ENCODE results near the gene LMO2. TPM values are rescaled to one million over a fixed set of nuclear protein-coding genes. Genes with fewer than 3 reads are reported as not detected.

LMO2 gene
- total and polyA plus RNA-seq, 4 donors, result 1.5 to 81.9 (median 6.0) TPM

- TF ChIP-seq REST (IDR thresholded peaks at IDR 0.05), result no peak
Measured at GRCh38 chr11:33877038-33877437, 14.8 kb downstream of the LMO2 start (continued).

GRCh38 chr11:33875621-33876294 is 16.1 kb downstream of the LMO2 start:
- 92% methylated on average over 2 of the region's 2 CpGs for WGBS
- Histone ChIP-seq H3K4me3 (ENCODE audit: low read depth in 1 of 3, low read length in 3 of 3) (no peak overlapping the region), H3K9me3 (ENCODE audit: control insufficient read depth in 4 of 4, low read length in 3 of 4) (no peaks in the 10 kb centered on the region), H3K4me1 (ENCODE audit: control insufficient read depth in 4 of 4, insufficient read depth in 4 of 4, low read length in 3 of 4) (peaks cover 0 to under 1% (median 0%) of the 10 kb centered on the region in 4 donors), H3K9ac (ENCODE audit: low read depth in 1 of 2, low read length in 2 of 2) (no peak overlapping the region), H3K27me3 (ENCODE audit: control insufficient read depth in 4 of 4, insufficient read depth in 4 of 4, low read length in 3 of 4) (peaks cover 0 to 12% (median 1%) of the 10 kb centered on the region in 4 donors), H3K36me3 (ENCODE audit: control insufficient read depth in 4 of 4, insufficient read depth in 3 of 4, low read depth in 1 of 4, low read length in 3 of 4) (no peaks in the 10 kb centered on the region), H3K27ac (ENCODE audit: low read depth in 1 of 2, low read length in 2 of 2) (no peak overlapping the region)
- no peak for DNase-seq (ENCODE audit: low spot score)
- TF ChIP-seq SP1 (IDR thresholded peaks at IDR 0.05) (no peak), HNF4A (conservative IDR thresholded peaks at IDR 0.05) (no peak), RXRA (IDR thresholded peaks at IDR 0.05) (no peak), REST (IDR thresholded peaks at IDR 0.05) (no peak), YY1 (IDR thresholded peaks at IDR 0.05) (no peak), RAD21 (IDR thresholded peaks at IDR 0.05) (no peak), ZBTB33 (IDR thresholded peaks at IDR 0.05) (no peak), TAF1 (conservative IDR thresholded peaks at IDR 0.05) (no peak), HNF4G (IDR thresholded peaks at IDR 0.05) (no peak), NR2F2 (IDR thresholded peaks at IDR 0.05) (no peak), EGR1 (IDR thresholded peaks at IDR 0.05; ENCODE audit: low read depth in 2 of 2) (no peak), GABPA (IDR thresholded peaks at IDR 0.05 in 1 of 2, conservative IDR thresholded peaks at IDR 0.05 in 1 of 2) (no peak), FOXA1 (IDR thresholded peaks at IDR 0.05) (no peak)
- TF ChIP-seq, protein P1, sequence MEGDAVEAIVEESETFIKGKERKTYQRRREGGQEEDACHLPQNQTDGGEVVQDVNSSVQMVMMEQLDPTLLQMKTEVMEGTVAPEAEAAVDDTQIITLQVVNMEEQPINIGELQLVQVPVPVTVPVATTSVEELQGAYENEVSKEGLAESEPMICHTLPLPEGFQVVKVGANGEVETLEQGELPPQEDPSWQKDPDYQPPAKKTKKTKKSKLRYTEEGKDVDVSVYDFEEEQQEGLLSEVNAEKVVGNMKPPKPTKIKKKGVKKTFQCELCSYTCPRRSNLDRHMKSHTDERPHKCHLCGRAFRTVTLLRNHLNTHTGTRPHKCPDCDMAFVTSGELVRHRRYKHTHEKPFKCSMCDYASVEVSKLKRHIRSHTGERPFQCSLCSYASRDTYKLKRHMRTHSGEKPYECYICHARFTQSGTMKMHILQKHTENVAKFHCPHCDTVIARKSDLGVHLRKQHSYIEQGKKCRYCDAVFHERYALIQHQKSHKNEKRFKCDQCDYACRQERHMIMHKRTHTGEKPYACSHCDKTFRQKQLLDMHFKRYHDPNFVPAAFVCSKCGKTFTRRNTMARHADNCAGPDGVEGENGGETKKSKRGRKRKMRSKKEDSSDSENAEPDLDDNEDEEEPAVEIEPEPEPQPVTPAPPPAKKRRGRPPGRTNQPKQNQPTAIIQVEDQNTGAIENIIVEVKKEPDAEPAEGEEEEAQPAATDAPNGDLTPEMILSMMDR (IDR thresholded peaks at IDR 0.05; ENCODE audit: low read depth, low read length, missing input control), result no peak
- TF ChIP-seq, protein P2, sequence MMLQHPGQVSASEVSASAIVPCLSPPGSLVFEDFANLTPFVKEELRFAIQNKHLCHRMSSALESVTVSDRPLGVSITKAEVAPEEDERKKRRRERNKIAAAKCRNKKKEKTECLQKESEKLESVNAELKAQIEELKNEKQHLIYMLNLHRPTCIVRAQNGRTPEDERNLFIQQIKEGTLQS (IDR thresholded peaks at IDR 0.05), result no peak

Measured in liver (tissue), 9 donors.